GM19395 (cell line): ENCODE results near the gene TNFSF4.
"Not testable (repeated sequence)": the region's sequence is repeated elsewhere in the genome, so short reads cannot be mapped to it uniquely, and the experiment has no call there.

ENCODE experiments used
- ATAC-seq: cut with Tn5 transposase; IDR thresholded peaks from one replicate; pipeline ENCODE4 v1.9.1; 2021; ENCODE audit warnings: mild to moderate bottlenecking, moderate library complexity; ENCODE audit not compliant: unreplicated experiment

Gene TNFSF4

GRCh38 chr1:173206816-173207568 lies at the start of gene TNFSF4:
Gene TNFSF4 (minus strand): TSS chr1:173207331. CDS start chr1:173207176, 155 bp downstream.
- no peak for ATAC-seq

GRCh38 chr1:173255214-173255813 lies 48.2 kb upstream of the TNFSF4 start:
- ATAC-seq: no peak

GRCh38 chr1:173253046-173253445 lies 45.9 kb upstream of the TNFSF4 start:
- ATAC-seq: no peak

- ATAC-seq: no peak
Observed at GRCh38 chr1:173249349-173249748, 42.2 kb upstream of the TNFSF4 start.

- no peak for ATAC-seq
Observed at GRCh38 chr1:173248247-173248940, 41.3 kb upstream of the TNFSF4 start.

- no peak for ATAC-seq
Observed at GRCh38 chr1:173245892-173246291, 38.8 kb upstream of the TNFSF4 start.

- ATAC-seq: no peak
Observed at GRCh38 chr1:173243300-173243699, 36.2 kb upstream of the TNFSF4 start.

GRCh38 chr1:173241528-173242347 lies 34.6 kb upstream of the TNFSF4 start:
- no peak for ATAC-seq

GRCh38 chr1:173240609-173241008 lies 33.5 kb upstream of the TNFSF4 start:
- ATAC-seq: no peak

- ATAC-seq: no peak
Observed at GRCh38 chr1:173239058-173239457, 31.9 kb upstream of the TNFSF4 start.

- no peak for ATAC-seq
Observed at GRCh38 chr1:173234899-173235298, 27.8 kb upstream of the TNFSF4 start.

- ATAC-seq: not testable (repeated sequence)
Observed at GRCh38 chr1:173234434-173234833, 27.3 kb upstream of the TNFSF4 start.

- not testable (repeated sequence) for ATAC-seq
Observed at GRCh38 chr1:173229031-173229430, 21.9 kb upstream of the TNFSF4 start.

- no peak for ATAC-seq
Observed at GRCh38 chr1:173224949-173225348, 17.8 kb upstream of the TNFSF4 start.

GRCh38 chr1:173224280-173224892 lies 17.3 kb upstream of the TNFSF4 start:
- no peak for ATAC-seq

- no peak for ATAC-seq
Observed at GRCh38 chr1:173223031-173223380, 15.9 kb upstream of the TNFSF4 start.

GRCh38 chr1:173222149-173223030 lies 15.3 kb upstream of the TNFSF4 start:
- ATAC-seq: no peak

- ATAC-seq: no peak
Observed at GRCh38 chr1:173220157-173220556, 13.0 kb upstream of the TNFSF4 start.

GRCh38 chr1:173213665-173214064 lies 6.5 kb upstream of the TNFSF4 start:
- ATAC-seq: no peak
